Chondrocyte (in vitro differentiated cells): ENCODE data around the gene ALCAM. TPM values are rescaled to one million over a fixed set of nuclear protein-coding genes. Genes with fewer than 3 reads are reported as not detected.

Experiments
- DNase-seq: peaks from one replicate; pipeline ENCODE4 v3.0.0; 2021; ENCODE audit warnings: mixed read lengths, low spot score
- H3K27ac Mint-ChIP-seq: one replicate; pipeline ENCODE4 v1.8.0; 2021; ENCODE audit warnings: mild to moderate bottlenecking, moderate library complexity, mixed read lengths; ENCODE audit not compliant: unreplicated experiment
- H3K27me3 Mint-ChIP-seq: 2 replicates; pipeline ENCODE4 v1.8.0; 2021; ENCODE audit warnings: low read depth, mixed read lengths
- H3K36me3 Mint-ChIP-seq: 2 replicates; pipeline ENCODE4 v1.8.0; 2021; ENCODE audit warnings: low read depth, mixed read lengths
- H3K4me1 Mint-ChIP-seq: 2 replicates; pipeline ENCODE4 v1.8.0; 2021; ENCODE audit warnings: low read depth, mild to moderate bottlenecking, mixed read lengths
- H3K4me3 Mint-ChIP-seq: one replicate; pipeline ENCODE4 v1.8.0; 2021; ENCODE audit warnings: mild to moderate bottlenecking, moderate library complexity, mixed read lengths; ENCODE audit not compliant: unreplicated experiment
- H3K9me3 Mint-ChIP-seq: 2 replicates; pipeline ENCODE4 v1.8.0; 2021; ENCODE audit warnings: low read depth, mixed read lengths
- CTCF ChIP-seq: fragments of 200-600 bp; sonication (generic); IDR thresholded peaks from 2 replicates; pipeline ENCODE4 v1.5.0; 2021; ENCODE audit warnings: antibody characterized with exemption, mild to moderate bottlenecking, moderate library complexity
- total RNA-seq: library from RNA; stranded (reverse); gene quantifications from 3 replicates; pipeline ENCODE4 v1.2.1, GENCODE V29; 2021

Gene ALCAM
- total RNA-seq, 1 donor from 2014 or later, result 270 TPM

- Mint-ChIP-seq H3K9me3 (no peaks in the 10 kb centered on the region), H3K27ac (peak overlapping the region; percentile 49), H3K36me3 (no peaks in the 10 kb centered on the region), H3K27me3 (no peaks in the 10 kb centered on the region), H3K4me3 (no peak overlapping the region), H3K4me1 (peaks cover 65% of the 10 kb centered on the region)
- no peak for TF ChIP-seq CTCF
- DNase-seq, result no peak
Observed at GRCh38 chr3:105470851-105471250, 104.1 kb downstream of the ALCAM start.

GRCh38 chr3:105473521-105474223, 107.0 kb downstream of the ALCAM start:
- peaks cover 6% of the 10 kb centered on the region for H3K9me3 Mint-ChIP-seq
- DNase-seq, result no peak
- peaks cover 48% of the 10 kb centered on the region for H3K4me1 Mint-ChIP-seq
- peaks cover 3% of the 10 kb centered on the region for H3K36me3 Mint-ChIP-seq
- peak overlapping the region; percentile 74 for H3K27ac Mint-ChIP-seq
- no peak overlapping the region for H3K4me3 Mint-ChIP-seq
- H3K27me3 Mint-ChIP-seq, result no peaks in the 10 kb centered on the region
- TF ChIP-seq CTCF, result no peak

- Mint-ChIP-seq H3K36me3 (peaks cover 4% of the 10 kb centered on the region), H3K27ac (no peak overlapping the region), H3K4me3 (no peak overlapping the region), H3K9me3 (peaks cover 6% of the 10 kb centered on the region), H3K4me1 (peaks cover 14% of the 10 kb centered on the region), H3K27me3 (no peaks in the 10 kb centered on the region)
- DNase-seq, result no peak
- no peak for TF ChIP-seq CTCF
Observed at GRCh38 chr3:105480768-105481167, 114.1 kb downstream of the ALCAM start.

- H3K27ac Mint-ChIP-seq, result no peak overlapping the region
- H3K4me1 Mint-ChIP-seq, result peaks cover 14% of the 10 kb centered on the region
- no peak for TF ChIP-seq CTCF
- H3K4me3 Mint-ChIP-seq, result no peak overlapping the region
- H3K36me3 Mint-ChIP-seq, result peaks cover 3% of the 10 kb centered on the region
- no peak for DNase-seq
- H3K27me3 Mint-ChIP-seq, result no peaks in the 10 kb centered on the region
- H3K9me3 Mint-ChIP-seq, result peaks cover 8% of the 10 kb centered on the region
Observed at GRCh38 chr3:105483476-105483875, 116.8 kb downstream of the ALCAM start.

GRCh38 chr3:105490045-105490444, 123.3 kb downstream of the ALCAM start:
- peaks cover 19% of the 10 kb centered on the region for H3K9me3 Mint-ChIP-seq
- peaks cover 17% of the 10 kb centered on the region for H3K36me3 Mint-ChIP-seq
- H3K4me3 Mint-ChIP-seq, result no peak overlapping the region
- no peak for TF ChIP-seq CTCF
- peak overlapping the region; percentile 37 for H3K27ac Mint-ChIP-seq
- DNase-seq, result no peak
- peaks cover 39% of the 10 kb centered on the region for H3K4me1 Mint-ChIP-seq
- no peaks in the 10 kb centered on the region for H3K27me3 Mint-ChIP-seq
